ENCODE data around the gene MYOZ3. TPM values are rescaled to one million over a fixed set of nuclear protein-coding genes. Genes with fewer than 3 reads are reported as not detected.

The MYOZ3 gene
- total RNA-seq, 3 donors from 2014 or later: under 0.01 to 0.33 (median 0.15) TPM

DNA sequence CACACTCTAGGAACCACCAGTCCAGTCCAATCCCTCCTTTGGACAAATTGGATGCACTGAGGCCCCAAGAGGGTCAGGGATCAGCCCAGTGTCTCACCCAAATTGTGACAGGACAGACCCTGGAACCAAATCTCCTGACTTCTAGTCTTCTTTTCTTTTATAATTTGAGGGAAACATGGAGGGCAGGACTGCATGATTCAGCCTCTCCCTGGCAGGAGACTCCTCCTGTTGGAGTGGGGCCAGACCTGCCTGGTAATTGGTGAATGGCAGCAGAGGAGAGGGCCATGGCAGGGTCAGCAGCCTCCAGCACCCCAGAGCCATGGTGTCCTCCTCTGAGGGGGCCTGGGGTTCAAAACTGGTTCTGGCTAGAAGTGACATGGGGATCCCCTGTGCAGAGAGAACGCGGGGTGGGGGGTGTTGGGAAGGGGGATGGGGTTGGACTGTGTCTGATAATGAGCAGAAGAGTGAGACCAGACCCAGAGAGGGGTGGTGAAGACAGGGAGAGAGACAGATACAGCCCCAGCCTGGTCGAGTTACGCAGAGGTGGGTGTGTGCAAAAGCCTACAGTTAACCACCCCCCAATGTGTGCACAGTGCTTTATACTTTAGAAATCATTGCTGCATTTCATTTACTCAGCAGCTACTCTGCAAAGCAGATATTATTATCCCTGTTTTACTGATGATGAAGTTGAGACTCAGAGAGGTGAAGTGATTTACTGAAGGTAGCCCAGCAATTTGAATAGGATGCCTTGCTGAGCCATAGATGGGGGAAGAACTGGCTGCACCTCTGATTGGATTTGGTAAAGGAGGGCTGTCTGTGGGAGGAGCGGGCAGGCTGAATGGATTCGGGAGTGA is 24.4 kb upstream of the MYOZ3 start:
- DNase-seq (ENCODE audit: low spot score in 2 of 2): peak in 1 of 2 donors; percentile 86
- Histone ChIP-seq H3K27ac (peak overlapping the region; percentile 81 to 97), H3K27me3 (no peaks in the 10 kb centered on the region), H3K36me3 (no peaks in the 10 kb centered on the region), H3K9me3 (no peaks in the 10 kb centered on the region), H3K4me1 (peaks cover 12 to 18% of the 10 kb centered on the region in 2 donors), H3K4me3 (no peak overlapping the region)
- TF ChIP-seq, protein P1, sequence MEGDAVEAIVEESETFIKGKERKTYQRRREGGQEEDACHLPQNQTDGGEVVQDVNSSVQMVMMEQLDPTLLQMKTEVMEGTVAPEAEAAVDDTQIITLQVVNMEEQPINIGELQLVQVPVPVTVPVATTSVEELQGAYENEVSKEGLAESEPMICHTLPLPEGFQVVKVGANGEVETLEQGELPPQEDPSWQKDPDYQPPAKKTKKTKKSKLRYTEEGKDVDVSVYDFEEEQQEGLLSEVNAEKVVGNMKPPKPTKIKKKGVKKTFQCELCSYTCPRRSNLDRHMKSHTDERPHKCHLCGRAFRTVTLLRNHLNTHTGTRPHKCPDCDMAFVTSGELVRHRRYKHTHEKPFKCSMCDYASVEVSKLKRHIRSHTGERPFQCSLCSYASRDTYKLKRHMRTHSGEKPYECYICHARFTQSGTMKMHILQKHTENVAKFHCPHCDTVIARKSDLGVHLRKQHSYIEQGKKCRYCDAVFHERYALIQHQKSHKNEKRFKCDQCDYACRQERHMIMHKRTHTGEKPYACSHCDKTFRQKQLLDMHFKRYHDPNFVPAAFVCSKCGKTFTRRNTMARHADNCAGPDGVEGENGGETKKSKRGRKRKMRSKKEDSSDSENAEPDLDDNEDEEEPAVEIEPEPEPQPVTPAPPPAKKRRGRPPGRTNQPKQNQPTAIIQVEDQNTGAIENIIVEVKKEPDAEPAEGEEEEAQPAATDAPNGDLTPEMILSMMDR (IDR thresholded peaks at IDR 0.05): no peak
- TF ChIP-seq POLR2AphosphoS5 (IDR thresholded peaks at IDR 0.05): no peak
- TF ChIP-seq POLR2A (IDR thresholded peaks at IDR 0.05): no peak
- intact Hi-C loops (cut with DNase I; ENCODE audit: low total_unique reads): loop anchor here (5.0 kb wide), 1 partner anchor 559 kb away; no protein-coding TSS in a partner anchor

DNA sequence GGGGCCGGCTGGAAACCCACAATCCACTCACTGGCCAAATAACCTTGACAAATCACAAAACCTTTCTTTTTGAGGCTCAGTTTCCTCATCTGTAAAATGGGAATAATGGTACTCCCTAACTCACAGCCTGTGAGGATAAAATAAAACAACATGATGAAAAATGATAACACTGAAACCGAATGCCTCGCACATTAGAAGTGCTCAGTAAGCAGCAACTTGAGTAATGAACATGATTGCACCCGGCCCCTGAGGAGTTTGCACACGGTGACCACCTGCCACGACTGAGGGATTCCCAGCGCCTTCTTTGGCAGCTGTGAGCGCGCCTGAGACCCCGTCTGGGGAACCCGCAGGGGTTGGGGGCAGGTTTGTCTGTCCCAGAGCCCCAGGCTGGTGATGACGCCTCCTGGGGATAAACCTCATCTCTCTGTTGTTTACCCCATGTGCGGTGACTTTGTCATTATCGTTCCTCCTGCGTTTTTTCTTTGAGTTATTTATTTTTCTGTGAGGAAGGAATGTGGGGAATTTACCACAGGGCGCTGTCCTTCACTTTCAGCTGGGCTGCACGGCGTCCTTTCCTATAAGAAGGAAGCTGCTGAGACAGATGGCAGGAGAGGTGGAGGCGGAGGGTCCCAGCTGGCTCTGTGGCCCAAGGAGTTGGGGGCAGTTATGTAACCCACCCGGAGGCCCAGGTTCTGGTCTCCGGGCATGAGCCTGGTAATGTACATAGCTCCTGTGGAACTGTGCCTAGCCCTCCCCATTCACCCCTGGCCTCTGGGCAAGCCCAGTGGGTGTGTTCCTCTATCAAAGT is 23.6 kb upstream of the MYOZ3 start:
- H3K4me1 ChIP-seq: peaks cover 15 to 26% of the 10 kb centered on the region in 2 donors
- TF ChIP-seq, protein P1 (IDR thresholded peaks at IDR 0.05): no peak
- TF ChIP-seq POLR2A (IDR thresholded peaks at IDR 0.05): no peak
- TF ChIP-seq POLR2AphosphoS5 (IDR thresholded peaks at IDR 0.05): no peak
- DNase-seq (ENCODE audit: low spot score in 2 of 2): no peak
- H3K36me3 ChIP-seq: no peaks in the 10 kb centered on the region
- H3K27ac ChIP-seq: peak overlapping the region; percentile 81 to 97
- no peak overlapping the region for H3K4me3 ChIP-seq
- H3K9me3 ChIP-seq: no peaks in the 10 kb centered on the region
- intact Hi-C loops (cut with DNase I; ENCODE audit: low total_unique reads): loop anchor here (5.0 kb wide), 1 partner anchor 560 kb away; no protein-coding TSS in a partner anchor
- no peaks in the 10 kb centered on the region for H3K27me3 ChIP-seq

DNA sequence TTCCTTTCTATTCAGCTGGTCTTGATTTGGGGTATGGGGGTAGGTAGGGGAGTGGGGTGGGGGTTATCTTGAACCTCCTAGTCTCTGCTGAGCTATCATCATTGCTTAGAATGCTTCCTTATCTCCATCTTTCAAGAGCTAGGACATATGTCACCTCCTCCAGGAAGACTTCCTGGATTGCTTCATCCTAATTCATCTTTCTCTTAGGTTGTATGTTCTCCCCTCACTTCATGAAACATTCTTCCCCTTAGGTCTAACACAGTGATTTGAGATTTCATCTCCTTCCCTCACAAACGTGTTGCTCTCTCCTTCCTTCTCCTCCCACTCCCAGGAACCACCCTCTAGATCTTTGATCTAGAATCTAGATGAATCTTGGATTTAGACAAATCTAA is 23.0 kb upstream of the MYOZ3 start:
- intact Hi-C loops (cut with DNase I; ENCODE audit: low total_unique reads): loop anchor here (5.0 kb wide), 1 partner anchor 561 kb away; no protein-coding TSS in a partner anchor
- no peaks in the 10 kb centered on the region for H3K36me3 ChIP-seq
- DNase-seq (ENCODE audit: low spot score in 2 of 2): no peak
- TF ChIP-seq, protein P1 (IDR thresholded peaks at IDR 0.05): no peak
- TF ChIP-seq POLR2A (IDR thresholded peaks at IDR 0.05): no peak
- TF ChIP-seq POLR2AphosphoS5 (IDR thresholded peaks at IDR 0.05): no peak
- H3K4me3 ChIP-seq: no peak overlapping the region
- peaks cover 18 to 32% of the 10 kb centered on the region in 2 donors for H3K4me1 ChIP-seq
- no peaks in the 10 kb centered on the region for H3K9me3 ChIP-seq
- peak overlapping the region; percentile 81 to 97 for H3K27ac ChIP-seq
- no peaks in the 10 kb centered on the region for H3K27me3 ChIP-seq

DNA sequence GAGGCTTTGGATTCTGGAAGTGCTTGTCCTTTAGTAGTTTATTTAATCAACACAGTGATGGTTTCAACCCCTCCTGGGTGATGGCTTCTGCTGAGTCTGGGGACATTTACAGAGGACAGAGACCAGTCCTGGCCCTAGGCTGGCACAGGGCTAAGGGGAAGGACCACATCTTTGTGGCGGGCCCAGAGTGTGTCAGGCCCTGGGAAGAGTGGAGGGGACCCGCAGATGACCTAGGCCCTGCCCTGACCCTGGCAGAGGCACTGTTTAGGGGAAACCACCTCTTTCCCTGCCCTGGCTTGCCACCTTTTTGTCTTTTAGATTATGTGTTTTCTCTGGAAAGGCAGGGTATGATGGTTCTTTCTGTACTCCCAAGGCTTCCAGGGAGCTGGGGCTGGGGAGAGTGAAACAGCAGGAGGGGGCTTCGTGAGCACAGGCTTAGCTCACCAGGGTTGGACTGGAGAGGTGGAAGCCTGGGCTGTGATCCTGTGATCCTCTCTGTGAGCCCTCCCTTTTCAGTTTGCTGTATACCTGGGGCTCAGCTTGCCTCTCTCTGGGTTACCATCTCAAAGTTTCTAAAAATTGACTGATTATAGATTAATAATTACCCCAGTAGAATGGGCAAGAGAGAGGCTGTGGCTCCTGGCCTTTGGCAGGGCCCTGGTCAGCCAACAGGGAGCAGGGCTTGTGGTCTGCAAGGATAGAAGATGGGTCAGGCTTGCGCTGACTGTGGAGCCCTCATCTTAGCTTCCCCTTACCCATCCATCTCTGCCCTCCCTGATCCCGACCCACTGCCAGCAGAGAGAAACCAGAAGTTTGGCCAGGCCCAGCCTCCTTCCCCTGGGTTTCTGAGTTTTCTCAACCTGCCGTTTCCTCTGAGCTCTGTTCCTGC is 22.3 kb upstream of the MYOZ3 start:
- no peaks in the 10 kb centered on the region for H3K36me3 ChIP-seq
- DNase-seq (ENCODE audit: low spot score in 2 of 2): no peak
- H3K4me3 ChIP-seq: no peak overlapping the region
- H3K27ac ChIP-seq: peak overlapping the region; percentile 81 to 97
- H3K27me3 ChIP-seq: no peaks in the 10 kb centered on the region
- H3K4me1 ChIP-seq: peaks cover 21 to 34% of the 10 kb centered on the region in 2 donors
- TF ChIP-seq POLR2A (IDR thresholded peaks at IDR 0.05) (no peak), POLR2AphosphoS5 (IDR thresholded peaks at IDR 0.05) (no peak)
- TF ChIP-seq, protein P1 (IDR thresholded peaks at IDR 0.05): no peak
- intact Hi-C loops (cut with DNase I; ENCODE audit: low total_unique reads): loop anchor here (5.0 kb wide), 1 partner anchor 561 kb away; no protein-coding TSS in a partner anchor
- H3K9me3 ChIP-seq: no peaks in the 10 kb centered on the region

Measured in breast epithelium (tissue), 4 donors.